ENCODE measurements around the gene NEXN.

The NEXN gene

DNA sequence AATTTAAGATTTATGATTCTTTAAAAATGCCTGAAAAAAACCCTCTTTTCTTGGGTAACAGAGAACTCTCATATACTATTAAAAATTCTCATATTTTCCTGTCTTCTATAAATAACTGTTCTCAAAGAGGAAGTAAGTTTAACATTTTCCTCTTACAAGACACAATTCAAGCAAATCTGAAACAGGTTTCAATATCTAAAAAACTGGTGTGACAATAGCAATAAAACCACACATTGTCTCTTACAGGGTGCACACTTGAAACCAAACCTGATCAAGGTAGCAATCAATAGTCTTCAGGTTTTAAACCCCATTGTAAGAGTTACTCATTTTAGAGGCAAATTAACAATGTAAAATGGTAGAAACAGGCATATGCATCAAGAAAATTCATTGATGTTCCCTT, 62.4 kb downstream of the NEXN start:
- no peak overlapping the region for H3K27ac ChIP-seq
- TF ChIP-seq, protein P1, sequence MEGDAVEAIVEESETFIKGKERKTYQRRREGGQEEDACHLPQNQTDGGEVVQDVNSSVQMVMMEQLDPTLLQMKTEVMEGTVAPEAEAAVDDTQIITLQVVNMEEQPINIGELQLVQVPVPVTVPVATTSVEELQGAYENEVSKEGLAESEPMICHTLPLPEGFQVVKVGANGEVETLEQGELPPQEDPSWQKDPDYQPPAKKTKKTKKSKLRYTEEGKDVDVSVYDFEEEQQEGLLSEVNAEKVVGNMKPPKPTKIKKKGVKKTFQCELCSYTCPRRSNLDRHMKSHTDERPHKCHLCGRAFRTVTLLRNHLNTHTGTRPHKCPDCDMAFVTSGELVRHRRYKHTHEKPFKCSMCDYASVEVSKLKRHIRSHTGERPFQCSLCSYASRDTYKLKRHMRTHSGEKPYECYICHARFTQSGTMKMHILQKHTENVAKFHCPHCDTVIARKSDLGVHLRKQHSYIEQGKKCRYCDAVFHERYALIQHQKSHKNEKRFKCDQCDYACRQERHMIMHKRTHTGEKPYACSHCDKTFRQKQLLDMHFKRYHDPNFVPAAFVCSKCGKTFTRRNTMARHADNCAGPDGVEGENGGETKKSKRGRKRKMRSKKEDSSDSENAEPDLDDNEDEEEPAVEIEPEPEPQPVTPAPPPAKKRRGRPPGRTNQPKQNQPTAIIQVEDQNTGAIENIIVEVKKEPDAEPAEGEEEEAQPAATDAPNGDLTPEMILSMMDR (conservative IDR thresholded peaks at IDR 0.05) = no peak
- no peak for TF ChIP-seq ZFX (IDR thresholded peaks at IDR 0.05)

DNA sequence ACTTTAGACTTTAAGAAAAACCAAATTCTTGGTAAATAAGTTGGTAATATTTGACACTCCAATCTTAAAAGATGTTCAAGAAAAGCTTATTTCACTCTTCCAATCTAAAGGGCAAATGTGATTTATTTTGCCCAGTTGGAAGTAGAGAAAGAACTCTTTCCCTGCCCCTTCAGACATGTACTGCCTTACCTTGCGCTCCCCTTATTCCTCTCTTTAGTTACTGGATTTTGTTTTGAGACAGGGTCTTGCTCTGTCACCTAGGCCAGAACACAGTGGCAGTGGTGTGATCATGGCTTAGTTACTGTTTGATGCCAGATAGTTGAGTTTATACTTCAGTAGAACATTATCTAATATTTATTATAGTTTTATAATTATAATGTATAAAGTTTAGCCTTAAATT, 62.9 kb downstream of the NEXN start:
- no peak overlapping the region for H3K27ac ChIP-seq

GRCh38 chr1:77953907-77954306, 65.5 kb downstream of the NEXN start:
- no peak overlapping the region for H3K27ac ChIP-seq
- TF ChIP-seq, protein P1 (conservative IDR thresholded peaks at IDR 0.05) = no peak
- TF ChIP-seq ZFX (IDR thresholded peaks at IDR 0.05) = no peak

More for the DNA sequence above, 62.9 kb downstream of the NEXN start:
- TF ChIP-seq, protein P1 (conservative IDR thresholded peaks at IDR 0.05) = no peak
- TF ChIP-seq ZFX (IDR thresholded peaks at IDR 0.05) = no peak

DNA sequence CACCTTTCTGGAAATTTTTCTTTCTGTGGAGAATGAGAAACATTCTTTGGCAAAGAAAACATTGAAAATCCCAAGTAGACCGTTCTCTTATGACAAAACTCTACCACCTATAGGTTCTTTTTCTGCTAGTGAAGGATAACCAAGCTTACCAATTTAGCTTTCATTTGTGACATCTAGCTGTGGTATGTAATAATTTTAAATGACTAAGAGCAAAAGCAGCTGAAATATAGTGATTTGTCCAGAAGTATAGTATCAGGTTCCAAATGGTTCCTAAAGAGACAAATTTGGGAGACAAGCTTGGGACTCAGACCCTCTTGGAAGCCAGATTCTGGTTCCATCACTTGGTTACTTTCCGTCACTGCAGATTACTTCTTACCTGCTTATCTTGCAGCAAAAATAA, 66.1 kb downstream of the NEXN start:
- TF ChIP-seq, protein P1 (conservative IDR thresholded peaks at IDR 0.05) = no peak
- no peak for TF ChIP-seq ZFX (IDR thresholded peaks at IDR 0.05)
- no peak overlapping the region for H3K27ac ChIP-seq

DNA sequence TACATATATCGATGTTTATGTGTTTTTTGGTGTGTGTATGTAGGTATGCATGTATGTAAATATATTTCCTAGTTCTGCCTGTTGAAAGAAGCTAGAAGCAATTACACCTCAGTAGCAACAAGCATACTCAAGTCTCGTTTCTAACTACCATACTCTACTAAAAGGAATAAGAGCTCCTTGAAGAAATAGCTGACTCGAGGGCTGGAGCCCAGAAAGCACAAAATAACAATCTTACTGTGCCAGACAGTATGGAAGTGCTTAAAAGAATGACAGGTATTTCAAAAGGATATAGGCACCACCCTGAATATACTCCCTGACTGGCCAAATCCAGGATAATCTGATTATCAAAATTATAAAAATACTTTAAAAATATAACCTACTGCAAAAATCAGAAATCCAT, 67.3 kb downstream of the NEXN start:
- no peak overlapping the region for H3K27ac ChIP-seq
- TF ChIP-seq, protein P1 (conservative IDR thresholded peaks at IDR 0.05) = no peak
- no peak for TF ChIP-seq ZFX (IDR thresholded peaks at IDR 0.05)

GRCh38 chr1:77956464-77956863, 68.0 kb downstream of the NEXN start:
- TF ChIP-seq, protein P1 (conservative IDR thresholded peaks at IDR 0.05) = no peak
- H3K27ac ChIP-seq = no peak overlapping the region

GRCh38 chr1:77958391-77958790, 70.0 kb downstream of the NEXN start:
- TF ChIP-seq ZFX (IDR thresholded peaks at IDR 0.05) = no peak
- TF ChIP-seq, protein P1 (conservative IDR thresholded peaks at IDR 0.05) = no peak
- H3K27ac ChIP-seq = no peak overlapping the region
